ENCODE data around the gene CLEC16A. TPM values are rescaled to one million over a fixed set of nuclear protein-coding genes. Genes with fewer than 3 reads are reported as not detected.

Gene CLEC16A
- total and polyA plus RNA-seq, 9 of the 15 experiments (the other 6 are each of a cell fraction or from before 2014, with no cell fraction given), result 1.00 to 22.3 (median 10.0) TPM

- TF ChIP-seq E2F4 (CRISPR knock-in tag; IDR thresholded peaks at IDR 0.05; ENCODE audit: low read depth) (no peak), ZBTB7A (IDR thresholded peaks at IDR 0.05; ENCODE audit: borderline replicate concordance, control insufficient read depth, low read depth, low read length) (no peak), POLR2AphosphoS2 (IDR thresholded peaks at IDR 0.05; ENCODE audit: low read length) (no peak), KDM5B (IDR thresholded peaks at IDR 0.05; ENCODE audit: insufficient replicate concordance, low read depth, low read length) (no peak), MYBL2 (IDR thresholded peaks at IDR 0.05; ENCODE audit: low read depth) (no peak), MYBL2 (CRISPR knock-in tag; IDR thresholded peaks at IDR 0.05; ENCODE audit: borderline replicate concordance) (no peak), LEF1 (IDR thresholded peaks at IDR 0.05) (no peak), RCOR1 (IDR thresholded peaks at IDR 0.05; ENCODE audit: borderline replicate concordance in 1 of 2, low read depth in 2 of 2, low read length in 2 of 2) (no peak)
- TF ChIP-seq, protein P1, sequence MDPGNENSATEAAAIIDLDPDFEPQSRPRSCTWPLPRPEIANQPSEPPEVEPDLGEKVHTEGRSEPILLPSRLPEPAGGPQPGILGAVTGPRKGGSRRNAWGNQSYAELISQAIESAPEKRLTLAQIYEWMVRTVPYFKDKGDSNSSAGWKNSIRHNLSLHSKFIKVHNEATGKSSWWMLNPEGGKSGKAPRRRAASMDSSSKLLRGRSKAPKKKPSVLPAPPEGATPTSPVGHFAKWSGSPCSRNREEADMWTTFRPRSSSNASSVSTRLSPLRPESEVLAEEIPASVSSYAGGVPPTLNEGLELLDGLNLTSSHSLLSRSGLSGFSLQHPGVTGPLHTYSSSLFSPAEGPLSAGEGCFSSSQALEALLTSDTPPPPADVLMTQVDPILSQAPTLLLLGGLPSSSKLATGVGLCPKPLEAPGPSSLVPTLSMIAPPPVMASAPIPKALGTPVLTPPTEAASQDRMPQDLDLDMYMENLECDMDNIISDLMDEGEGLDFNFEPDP (CRISPR knock-in tag; IDR thresholded peaks at IDR 0.05), result no peak
- TF ChIP-seq, protein P2, sequence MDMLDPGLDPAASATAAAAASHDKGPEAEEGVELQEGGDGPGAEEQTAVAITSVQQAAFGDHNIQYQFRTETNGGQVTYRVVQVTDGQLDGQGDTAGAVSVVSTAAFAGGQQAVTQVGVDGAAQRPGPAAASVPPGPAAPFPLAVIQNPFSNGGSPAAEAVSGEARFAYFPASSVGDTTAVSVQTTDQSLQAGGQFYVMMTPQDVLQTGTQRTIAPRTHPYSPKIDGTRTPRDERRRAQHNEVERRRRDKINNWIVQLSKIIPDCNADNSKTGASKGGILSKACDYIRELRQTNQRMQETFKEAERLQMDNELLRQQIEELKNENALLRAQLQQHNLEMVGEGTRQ (CRISPR knock-in tag; IDR thresholded peaks at IDR 0.05), result no peak
These were observed 230.9 kb downstream of the CLEC16A start (continued) for GRCh38 chr16:11175106-11175786.

Measured in K562 (cell line).